ENCODE results near the gene GARIN6.

GARIN6 gene

DNA sequence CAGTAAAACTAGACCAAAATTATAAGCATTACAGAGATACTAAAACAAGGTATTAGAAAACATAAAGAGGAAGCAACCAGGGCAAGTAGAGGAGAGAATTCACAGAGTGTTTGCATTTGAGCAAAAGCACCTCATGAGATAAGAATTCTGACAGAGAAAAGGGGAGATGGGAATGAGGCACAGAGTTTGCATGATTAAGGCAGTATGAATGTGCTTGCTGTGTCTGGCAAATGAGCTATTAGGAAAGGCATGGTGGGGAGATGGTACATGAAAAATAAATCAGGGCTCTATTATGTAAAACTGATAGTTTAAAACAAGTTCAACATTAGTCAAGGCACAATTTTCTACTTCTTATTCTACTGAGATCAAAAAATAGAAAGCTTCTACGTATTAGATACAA lies 23.1 kb downstream of the GARIN6 start:
- H3K4me3 ChIP-seq (ENCODE audit: low read length) = no peak overlapping the region
- no peak for TF ChIP-seq ZNF274 (IDR thresholded peaks at IDR 0.05; ENCODE audit: low read depth, low read length)

DNA sequence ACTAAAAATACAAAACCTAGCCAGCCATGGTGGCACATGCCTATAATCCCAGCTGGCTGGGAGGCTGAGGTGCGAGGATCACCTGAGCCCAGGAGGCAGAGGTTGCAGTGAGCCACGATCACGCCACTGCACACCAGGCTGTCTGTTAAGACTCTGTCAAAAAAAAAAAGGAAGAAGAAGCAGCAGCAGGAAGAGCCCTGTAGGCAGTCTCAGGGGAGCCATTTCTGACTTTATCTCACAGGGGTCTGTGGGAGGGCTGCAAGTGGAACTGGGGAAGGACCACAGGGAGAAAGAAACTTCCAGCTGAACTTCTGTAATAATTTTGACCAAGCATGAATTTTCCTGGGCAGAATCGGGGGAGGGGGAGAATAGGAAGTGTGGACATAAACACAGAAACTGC lies 32.7 kb downstream of the GARIN6 start:
- no peak for TF ChIP-seq ZNF274 (IDR thresholded peaks at IDR 0.05; ENCODE audit: low read depth, low read length)
- no peak overlapping the region for H3K4me3 ChIP-seq (ENCODE audit: low read length)

DNA sequence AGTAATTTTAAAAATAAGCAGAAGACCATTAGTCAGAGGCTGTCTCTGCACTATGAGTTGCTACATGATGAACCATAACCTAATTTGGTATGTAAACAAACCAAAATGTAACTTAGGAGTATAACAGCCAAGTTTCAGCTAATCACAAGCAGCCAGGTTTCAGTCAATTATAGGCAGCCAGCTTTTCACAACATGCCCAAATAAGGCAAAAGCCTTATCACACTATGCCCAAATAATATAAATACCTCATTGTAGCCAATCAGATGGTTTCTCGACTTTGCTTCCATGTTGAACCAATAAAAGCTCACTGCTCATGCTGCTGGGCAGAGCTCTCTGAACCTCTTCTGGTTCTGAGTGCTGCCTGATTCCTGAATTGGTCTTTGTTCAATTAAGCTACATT lies 38.6 kb downstream of the GARIN6 start:
- no peak for TF ChIP-seq ZNF274 (IDR thresholded peaks at IDR 0.05; ENCODE audit: low read depth, low read length)
- no peak overlapping the region for H3K4me3 ChIP-seq (ENCODE audit: low read length)

DNA sequence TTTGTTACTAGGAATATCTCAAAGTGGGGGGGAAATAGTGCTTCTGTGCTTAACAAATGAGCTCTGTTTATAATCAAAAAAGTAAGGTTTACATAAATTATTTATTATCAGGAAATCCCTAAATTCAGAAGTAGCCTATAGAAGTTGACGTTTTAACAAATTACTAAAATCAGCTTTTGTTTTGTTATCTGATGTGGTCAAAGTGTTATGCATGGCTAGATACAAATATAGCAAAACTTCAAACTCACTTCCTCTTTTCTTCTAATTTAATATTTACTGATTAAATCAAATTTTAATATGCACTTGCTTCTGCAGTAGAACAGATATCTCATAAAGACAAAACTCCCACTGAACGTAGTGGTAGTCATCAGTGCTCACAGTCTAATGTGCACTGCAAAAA lies 47.5 kb downstream of the GARIN6 start:
- no peak for TF ChIP-seq ZNF274 (IDR thresholded peaks at IDR 0.05; ENCODE audit: low read depth, low read length)
- no peak overlapping the region for H3K4me3 ChIP-seq (ENCODE audit: low read length)
